ENCODE results near the gene POLR1D. TPM values are rescaled to one million over a fixed set of nuclear protein-coding genes. Genes with fewer than 3 reads are reported as not detected.

Gene POLR1D
- total and polyA plus RNA-seq, 2 experiments from 2014 or later: 177 to 197 TPM

DNA sequence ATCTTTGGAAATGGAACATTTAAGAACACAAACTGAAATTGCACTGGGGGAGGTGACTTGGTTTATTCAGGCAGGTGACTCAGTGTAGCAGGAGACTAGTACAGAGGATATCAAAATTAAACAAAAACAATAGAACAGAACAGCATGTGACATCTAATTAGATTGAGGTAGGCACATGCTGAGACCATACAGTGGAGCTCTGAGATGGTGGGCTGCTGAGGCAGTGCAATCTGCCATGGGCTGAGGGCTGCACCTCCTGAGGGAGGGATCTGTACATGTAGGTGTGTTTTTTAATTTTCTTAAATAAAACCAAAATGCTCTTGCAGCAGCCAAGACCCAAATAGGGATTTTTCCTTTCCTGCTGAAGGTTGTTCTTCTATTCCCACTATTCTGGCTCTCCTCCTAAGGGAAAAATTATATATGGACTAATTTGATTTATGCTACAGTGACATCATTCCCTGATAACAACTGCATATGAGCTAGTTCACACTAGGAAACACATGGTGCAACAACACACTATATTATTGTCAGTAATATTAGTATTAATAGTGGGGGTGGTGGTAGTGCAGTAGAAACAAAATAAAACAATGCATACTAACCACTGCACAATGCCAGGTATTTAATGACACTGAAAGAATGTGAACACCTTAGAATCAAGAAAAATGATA, 49.3 kb upstream of the POLR1D start (continued):
- TF ChIP-seq STAT1 (IDR thresholded peaks at IDR 0.05; ENCODE audit: unreplicated experiment) (no peak), NANOG (IDR thresholded peaks at IDR 0.05; ENCODE audit: borderline replicate concordance) (no peak), ZNF331 (CRISPR knock-in tag; IDR thresholded peaks at IDR 0.05; ENCODE audit: low read depth) (no peak), POLR2AphosphoS5 (IDR thresholded peaks at IDR 0.05; ENCODE audit: low read depth) (no peak), ZNF114 (CRISPR knock-in tag; IDR thresholded peaks at IDR 0.05) (no peak)
- TF ChIP-seq, protein P1, sequence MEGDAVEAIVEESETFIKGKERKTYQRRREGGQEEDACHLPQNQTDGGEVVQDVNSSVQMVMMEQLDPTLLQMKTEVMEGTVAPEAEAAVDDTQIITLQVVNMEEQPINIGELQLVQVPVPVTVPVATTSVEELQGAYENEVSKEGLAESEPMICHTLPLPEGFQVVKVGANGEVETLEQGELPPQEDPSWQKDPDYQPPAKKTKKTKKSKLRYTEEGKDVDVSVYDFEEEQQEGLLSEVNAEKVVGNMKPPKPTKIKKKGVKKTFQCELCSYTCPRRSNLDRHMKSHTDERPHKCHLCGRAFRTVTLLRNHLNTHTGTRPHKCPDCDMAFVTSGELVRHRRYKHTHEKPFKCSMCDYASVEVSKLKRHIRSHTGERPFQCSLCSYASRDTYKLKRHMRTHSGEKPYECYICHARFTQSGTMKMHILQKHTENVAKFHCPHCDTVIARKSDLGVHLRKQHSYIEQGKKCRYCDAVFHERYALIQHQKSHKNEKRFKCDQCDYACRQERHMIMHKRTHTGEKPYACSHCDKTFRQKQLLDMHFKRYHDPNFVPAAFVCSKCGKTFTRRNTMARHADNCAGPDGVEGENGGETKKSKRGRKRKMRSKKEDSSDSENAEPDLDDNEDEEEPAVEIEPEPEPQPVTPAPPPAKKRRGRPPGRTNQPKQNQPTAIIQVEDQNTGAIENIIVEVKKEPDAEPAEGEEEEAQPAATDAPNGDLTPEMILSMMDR (conservative IDR thresholded peaks at IDR 0.05; ENCODE audit: low read depth in 2 of 2): no peak
- TF ChIP-seq, protein P2, sequence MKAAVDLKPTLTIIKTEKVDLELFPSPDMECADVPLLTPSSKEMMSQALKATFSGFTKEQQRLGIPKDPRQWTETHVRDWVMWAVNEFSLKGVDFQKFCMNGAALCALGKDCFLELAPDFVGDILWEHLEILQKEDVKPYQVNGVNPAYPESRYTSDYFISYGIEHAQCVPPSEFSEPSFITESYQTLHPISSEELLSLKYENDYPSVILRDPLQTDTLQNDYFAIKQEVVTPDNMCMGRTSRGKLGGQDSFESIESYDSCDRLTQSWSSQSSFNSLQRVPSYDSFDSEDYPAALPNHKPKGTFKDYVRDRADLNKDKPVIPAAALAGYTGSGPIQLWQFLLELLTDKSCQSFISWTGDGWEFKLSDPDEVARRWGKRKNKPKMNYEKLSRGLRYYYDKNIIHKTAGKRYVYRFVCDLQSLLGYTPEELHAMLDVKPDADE (IDR thresholded peaks at IDR 0.05): no peak
- TF ChIP-seq, protein P3, sequence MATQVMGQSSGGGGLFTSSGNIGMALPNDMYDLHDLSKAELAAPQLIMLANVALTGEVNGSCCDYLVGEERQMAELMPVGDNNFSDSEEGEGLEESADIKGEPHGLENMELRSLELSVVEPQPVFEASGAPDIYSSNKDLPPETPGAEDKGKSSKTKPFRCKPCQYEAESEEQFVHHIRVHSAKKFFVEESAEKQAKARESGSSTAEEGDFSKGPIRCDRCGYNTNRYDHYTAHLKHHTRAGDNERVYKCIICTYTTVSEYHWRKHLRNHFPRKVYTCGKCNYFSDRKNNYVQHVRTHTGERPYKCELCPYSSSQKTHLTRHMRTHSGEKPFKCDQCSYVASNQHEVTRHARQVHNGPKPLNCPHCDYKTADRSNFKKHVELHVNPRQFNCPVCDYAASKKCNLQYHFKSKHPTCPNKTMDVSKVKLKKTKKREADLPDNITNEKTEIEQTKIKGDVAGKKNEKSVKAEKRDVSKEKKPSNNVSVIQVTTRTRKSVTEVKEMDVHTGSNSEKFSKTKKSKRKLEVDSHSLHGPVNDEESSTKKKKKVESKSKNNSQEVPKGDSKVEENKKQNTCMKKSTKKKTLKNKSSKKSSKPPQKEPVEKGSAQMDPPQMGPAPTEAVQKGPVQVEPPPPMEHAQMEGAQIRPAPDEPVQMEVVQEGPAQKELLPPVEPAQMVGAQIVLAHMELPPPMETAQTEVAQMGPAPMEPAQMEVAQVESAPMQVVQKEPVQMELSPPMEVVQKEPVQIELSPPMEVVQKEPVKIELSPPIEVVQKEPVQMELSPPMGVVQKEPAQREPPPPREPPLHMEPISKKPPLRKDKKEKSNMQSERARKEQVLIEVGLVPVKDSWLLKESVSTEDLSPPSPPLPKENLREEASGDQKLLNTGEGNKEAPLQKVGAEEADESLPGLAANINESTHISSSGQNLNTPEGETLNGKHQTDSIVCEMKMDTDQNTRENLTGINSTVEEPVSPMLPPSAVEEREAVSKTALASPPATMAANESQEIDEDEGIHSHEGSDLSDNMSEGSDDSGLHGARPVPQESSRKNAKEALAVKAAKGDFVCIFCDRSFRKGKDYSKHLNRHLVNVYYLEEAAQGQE (IDR thresholded peaks at IDR 0.05; ENCODE audit: unreplicated experiment): no peak

DNA sequence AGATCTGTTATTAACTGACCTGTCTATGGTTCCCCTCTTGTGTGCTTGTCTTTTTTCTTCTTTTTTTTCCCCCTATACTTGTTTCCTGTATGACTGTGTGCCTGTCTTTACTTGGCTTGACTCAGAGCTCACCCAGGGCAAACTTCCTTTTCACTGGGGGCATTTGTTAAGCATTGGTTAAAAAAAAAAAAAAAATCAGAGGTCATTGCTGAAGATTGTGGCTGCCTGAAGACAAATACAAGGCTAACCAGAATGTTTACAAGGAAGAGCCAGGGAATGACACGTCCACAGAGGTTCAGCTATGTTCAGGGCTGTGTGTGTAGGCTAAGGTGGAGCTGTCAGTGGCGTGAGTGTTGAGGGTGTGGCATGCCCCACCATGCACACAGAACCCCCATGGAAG, 48.4 kb upstream of the POLR1D start:
- no peak overlapping the region for H3K4me3 ChIP-seq
- ATAC-seq (no peak), DNase-seq (ENCODE audit: low spot score) (no peak)
- TF ChIP-seq JUNB (IDR thresholded peaks at IDR 0.05; ENCODE audit: unreplicated experiment) (no peak), ZNF114 (CRISPR knock-in tag; IDR thresholded peaks at IDR 0.05) (no peak), EZH2phosphoT487 (IDR thresholded peaks at IDR 0.05; ENCODE audit: unreplicated experiment) (no peak)
- TF ChIP-seq, protein P3 (IDR thresholded peaks at IDR 0.05; ENCODE audit: unreplicated experiment): no peak
- H3K27ac Mint-ChIP-seq: no peak overlapping the region
- peaks cover 20% of the 10 kb centered on the region for H3K79me2 ChIP-seq (replicated peaks; ENCODE audit: insufficient read depth)
- H3K4me1 ChIP-seq (ENCODE audit: insufficient read depth): no peaks in the 10 kb centered on the region
- H3K4me1 Mint-ChIP-seq: 0 out of 3 replicates have a peak, but pooled peaks cover 3% of the 10 kb centered on the region
- H3K9me2 ChIP-seq (ENCODE audit: insufficient read depth): no peaks in the 10 kb centered on the region
- H3K36me3 ChIP-seq (ENCODE audit: insufficient read depth): no peaks in the 10 kb centered on the region
- no peak overlapping the region for H3K27ac ChIP-seq (ENCODE audit: low read depth)
- no peaks in the 10 kb centered on the region for H3K27me3 Mint-ChIP-seq (ENCODE audit: insufficient read depth, low read depth, poor library complexity)
- no peaks in the 10 kb centered on the region for H3K9me3 Mint-ChIP-seq
- no peak overlapping the region for H3K4me3 Mint-ChIP-seq
- no peaks in the 10 kb centered on the region for H4K20me1 ChIP-seq (replicated peaks; ENCODE audit: insufficient read depth)
- no peak overlapping the region for H2AFZ ChIP-seq
- no peaks in the 10 kb centered on the region for H3F3A ChIP-seq (replicated peaks; ENCODE audit: low read depth)
- no peaks in the 10 kb centered on the region for H3K27me3 ChIP-seq (ENCODE audit: insufficient read depth)
- H3K4me2 ChIP-seq: no peak overlapping the region
- no peaks in the 10 kb centered on the region; the same call in 2 of the 3 replicates for H3K36me3 Mint-ChIP-seq (ENCODE audit: low read depth)

All from GM23338 (cell line).